Smooth muscle cell (in vitro differentiated cells): Measurements from ENCODE around the gene PEX6. TPM values are rescaled to one million over a fixed set of nuclear protein-coding genes. Genes with fewer than 3 reads are reported as not detected.
A peak's percentile ranks its signal among the peaks of the same experiment; 100 is the strongest.

Source experiments
- DNase-seq: peaks from one replicate; lab custom pipeline; 2025; ENCODE audit not compliant: unreplicated experiment; lab: John Stamatoyannopoulos, UW
- H2AFZ ChIP-seq: fragments of 200-600 bp; sonication (generic); 2 replicates; pipeline ENCODE4 v1.6.0; 2016; ENCODE audit warnings: antibody characterized with exemption, low read depth, mild to moderate bottlenecking
- H3F3A ChIP-seq: fragments of 200-600 bp; sonication (generic); 2 replicates; pipeline ENCODE4 v1.6.0; 2017; ENCODE audit warnings: antibody characterized with exemption, low read depth
- H3K27ac ChIP-seq: fragments of 200-600 bp; sonication (generic); 2 replicates; pipeline ENCODE4 v1.5.1; 2016; ENCODE audit warnings: low read depth, mild to moderate bottlenecking
- H3K27me3 ChIP-seq: fragments of 200-600 bp; sonication (generic); 2 replicates; pipeline ENCODE4 v1.6.1; 2016; ENCODE audit warnings: low read depth, mild to moderate bottlenecking
- H3K36me3 ChIP-seq: fragments of 200-600 bp; sonication (generic); 2 replicates; pipeline ENCODE4 v1.5.1; 2016; ENCODE audit warnings: low read depth
- H3K4me1 ChIP-seq: fragments of 200-600 bp; sonication (generic); 2 replicates; pipeline ENCODE4 v1.5.1; 2016; ENCODE audit warnings: low read depth
- H3K4me2 ChIP-seq: fragments of 200-600 bp; sonication (generic); 2 replicates; pipeline ENCODE4 v1.6.0; 2016; ENCODE audit warnings: mild to moderate bottlenecking
- H3K4me3 ChIP-seq: fragments of 200-600 bp; sonication (generic); 2 replicates; pipeline ENCODE4 v1.5.1; 2016; ENCODE audit warnings: mild to moderate bottlenecking
- H3K79me2 ChIP-seq: fragments of 200-600 bp; sonication (generic); 2 replicates; pipeline ENCODE4 v1.6.0; 2016; ENCODE audit warnings: low read depth, mild to moderate bottlenecking
- H3K9ac ChIP-seq: fragments of 200-600 bp; sonication (generic); 2 replicates; pipeline ENCODE4 v1.6.0; 2016; ENCODE audit warnings: low read depth
- H3K9me3 ChIP-seq: fragments of 200-600 bp; sonication (generic); replicated peaks from 2 replicates; pipeline ENCODE4 v1.5.1; 2016; ENCODE audit warnings: low read depth
- H4K20me1 ChIP-seq: fragments of 200-600 bp; sonication (generic); 2 replicates; pipeline ENCODE4 v1.6.0; 2016; ENCODE audit warnings: low read depth
- CTCF ChIP-seq: fragments of 200-600 bp; sonication (generic); IDR thresholded peaks from 2 replicates; pipeline ENCODE4 v1.5.1; 2017; ENCODE audit warnings: borderline replicate concordance, mild to moderate bottlenecking, antibody characterized with exemption; ENCODE audit not compliant: insufficient read depth, poor library complexity, severe bottlenecking
- WGBS: methylation state at CpG from one replicate; pipeline ENCODE4 v1.1.7; 2016; ENCODE audit warnings: low lambda C conversion rate; 5-methylcytosine and 5-hydroxymethylcytosine counted together
- polyA plus RNA-seq: library from polyadenylated mRNA; unstranded; fragments of >200 nt; fragmentation: Nextera tagmentation; extraction: Ambion mirVana; gene quantifications from 2 replicates; pipeline ENCODE4 v1.2.1, GENCODE V29; 2016
- total RNA-seq: library from RNA; depleted of rRNA; stranded (reverse); fragments of >200 nt; gene quantifications from 2 replicates; pipeline ENCODE4 v1.2.3, GENCODE V29; 2014

Gene PEX6
- total and polyA plus RNA-seq, 2 experiments from 2014 or later = 9.7 to 24.6 TPM

- H3K9me3 ChIP-seq = no peaks in the 10 kb centered on the region
- no peak overlapping the region for H3K4me2 ChIP-seq
- H3K79me2 ChIP-seq = peaks cover 36% of the 10 kb centered on the region
- H3F3A ChIP-seq = no peaks in the 10 kb centered on the region
- peaks cover 6% of the 10 kb centered on the region for H3K4me1 ChIP-seq
- no peak overlapping the region for H3K27ac ChIP-seq
- 96% methylated on average over 6 of the region's 6 CpGs for WGBS
- H4K20me1 ChIP-seq = peaks cover 10% of the 10 kb centered on the region
- TF ChIP-seq CTCF = no peak
- H3K36me3 ChIP-seq = no peaks in the 10 kb centered on the region
- no peaks in the 10 kb centered on the region for H3K27me3 ChIP-seq
- no peak for DNase-seq
- H2AFZ ChIP-seq = no peak overlapping the region
- no peak overlapping the region for H3K9ac ChIP-seq
- H3K4me3 ChIP-seq = no peak overlapping the region
These were observed 32.2 kb upstream of the PEX6 start for GRCh38 chr6:43011207-43011606.

GRCh38 chr6:43009124-43009523, 30.1 kb upstream of the PEX6 start:
- H4K20me1 ChIP-seq = no peaks in the 10 kb centered on the region
- H3K27me3 ChIP-seq = no peaks in the 10 kb centered on the region
- no peaks in the 10 kb centered on the region for H3F3A ChIP-seq
- 82% methylated on average over 6 of the region's 6 CpGs for whole genome bisulfite sequencing
- H3K9ac ChIP-seq = no peak overlapping the region
- H3K9me3 ChIP-seq = no peaks in the 10 kb centered on the region
- H3K27ac ChIP-seq = no peak overlapping the region
- H3K4me1 ChIP-seq = peaks cover 6% of the 10 kb centered on the region
- no peak for DNase-seq
- no peaks in the 10 kb centered on the region for H3K36me3 ChIP-seq
- H3K4me3 ChIP-seq = no peak overlapping the region
- H2AFZ ChIP-seq = no peak overlapping the region
- H3K79me2 ChIP-seq = peaks cover 19% of the 10 kb centered on the region
- H3K4me2 ChIP-seq = no peak overlapping the region
- TF ChIP-seq CTCF = peak; percentile 24

- WGBS = 94% methylated on average over 9 of the region's 9 CpGs
- Histone ChIP-seq H3K36me3 (no peaks in the 10 kb centered on the region), H3F3A (no peaks in the 10 kb centered on the region), H3K9ac (no peak overlapping the region), H3K79me2 (peaks cover 5% of the 10 kb centered on the region), H2AFZ (no peak overlapping the region), H3K9me3 (no peaks in the 10 kb centered on the region), H3K27ac (no peak overlapping the region), H4K20me1 (no peaks in the 10 kb centered on the region), H3K4me1 (no peaks in the 10 kb centered on the region), H3K27me3 (no peaks in the 10 kb centered on the region), H3K4me3 (no peak overlapping the region), H3K4me2 (no peak overlapping the region)
- no peak for DNase-seq
- TF ChIP-seq CTCF = no peak
These were observed 28.1 kb upstream of the PEX6 start for GRCh38 chr6:43007126-43007525.

- H3F3A ChIP-seq = no peaks in the 10 kb centered on the region
- H3K36me3 ChIP-seq = no peaks in the 10 kb centered on the region
- H3K4me3 ChIP-seq = no peak overlapping the region
- H4K20me1 ChIP-seq = no peaks in the 10 kb centered on the region
- H3K4me1 ChIP-seq = no peaks in the 10 kb centered on the region
- no peak for TF ChIP-seq CTCF
- H3K79me2 ChIP-seq = peaks cover 4% of the 10 kb centered on the region
- H3K27ac ChIP-seq = no peak overlapping the region
- H3K4me2 ChIP-seq = no peak overlapping the region
- DNase-seq = no peak
- no peak overlapping the region for H2AFZ ChIP-seq
- H3K27me3 ChIP-seq = no peaks in the 10 kb centered on the region
- no peak overlapping the region for H3K9ac ChIP-seq
- WGBS = 97% methylated on average over 11 of the region's 11 CpGs
- H3K9me3 ChIP-seq = no peaks in the 10 kb centered on the region
These were observed 27.3 kb upstream of the PEX6 start for GRCh38 chr6:43006251-43006650.
